ENCODE results near the gene KCNC3. TPM values are rescaled to one million over a fixed set of nuclear protein-coding genes. Genes with fewer than 3 reads are reported as not detected.
A peak's percentile ranks its signal among the peaks of the same experiment; 100 is the strongest.

Gene KCNC3
- 0.46 and 0.55 TPM in 2 replicates for total RNA-seq

DNA sequence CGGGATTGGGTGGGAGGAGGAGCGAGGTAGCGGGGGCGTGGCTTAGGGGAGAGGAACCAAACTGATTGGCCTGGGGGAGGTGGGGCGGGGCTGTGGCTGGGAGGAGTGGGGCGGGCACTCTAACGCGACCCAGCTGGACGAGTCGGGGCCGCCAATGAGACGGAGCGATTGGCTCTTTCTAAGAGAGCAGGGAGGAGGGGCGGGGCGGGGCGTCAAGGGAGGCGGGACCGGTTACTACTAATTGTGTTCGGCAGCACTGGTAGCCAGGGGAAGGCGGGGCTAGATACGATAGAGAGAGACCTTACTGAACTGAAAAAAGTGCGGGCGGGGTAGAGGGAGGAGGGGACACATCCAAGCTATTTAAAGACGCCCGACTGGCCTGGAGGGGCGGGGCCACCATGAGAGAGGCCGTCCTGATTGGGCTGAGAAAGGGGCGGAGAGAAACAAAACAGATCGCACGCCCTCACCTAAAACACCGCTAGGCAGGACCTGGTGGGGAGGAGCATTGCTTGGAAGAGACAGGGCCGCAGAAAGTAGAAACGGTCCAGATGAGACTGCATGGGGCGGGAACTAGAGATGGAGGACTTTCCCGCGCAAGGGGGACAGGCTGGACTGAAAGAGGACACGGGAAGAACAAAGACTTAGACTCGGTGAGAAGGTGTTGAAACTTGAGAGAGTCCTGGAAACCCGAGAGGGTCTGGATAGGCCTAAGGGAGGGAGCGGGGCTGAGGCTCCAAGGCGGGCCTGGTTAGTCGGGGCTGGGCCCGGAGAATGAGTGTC lies at the start of gene KCNC3:
KCNC3 (minus strand) TSS at position 232 of the 780 bp plus-strand sequence. CDS start 295 bp downstream, outside the sequence.
- Histone ChIP-seq H3K27me3 (ENCODE audit: control insufficient read depth, insufficient read depth, low read length) (peaks cover 65% of the 10 kb centered on the region), H3K4me3 (ENCODE audit: low read depth, low read length) (peak within 1 kb of the TSS; percentile 20)
- TF ChIP-seq, protein P1, sequence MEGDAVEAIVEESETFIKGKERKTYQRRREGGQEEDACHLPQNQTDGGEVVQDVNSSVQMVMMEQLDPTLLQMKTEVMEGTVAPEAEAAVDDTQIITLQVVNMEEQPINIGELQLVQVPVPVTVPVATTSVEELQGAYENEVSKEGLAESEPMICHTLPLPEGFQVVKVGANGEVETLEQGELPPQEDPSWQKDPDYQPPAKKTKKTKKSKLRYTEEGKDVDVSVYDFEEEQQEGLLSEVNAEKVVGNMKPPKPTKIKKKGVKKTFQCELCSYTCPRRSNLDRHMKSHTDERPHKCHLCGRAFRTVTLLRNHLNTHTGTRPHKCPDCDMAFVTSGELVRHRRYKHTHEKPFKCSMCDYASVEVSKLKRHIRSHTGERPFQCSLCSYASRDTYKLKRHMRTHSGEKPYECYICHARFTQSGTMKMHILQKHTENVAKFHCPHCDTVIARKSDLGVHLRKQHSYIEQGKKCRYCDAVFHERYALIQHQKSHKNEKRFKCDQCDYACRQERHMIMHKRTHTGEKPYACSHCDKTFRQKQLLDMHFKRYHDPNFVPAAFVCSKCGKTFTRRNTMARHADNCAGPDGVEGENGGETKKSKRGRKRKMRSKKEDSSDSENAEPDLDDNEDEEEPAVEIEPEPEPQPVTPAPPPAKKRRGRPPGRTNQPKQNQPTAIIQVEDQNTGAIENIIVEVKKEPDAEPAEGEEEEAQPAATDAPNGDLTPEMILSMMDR (IDR thresholded peaks at IDR 0.05; ENCODE audit: insufficient read depth, low read length, poor library complexity, severe bottlenecking), result no peak

DNA sequence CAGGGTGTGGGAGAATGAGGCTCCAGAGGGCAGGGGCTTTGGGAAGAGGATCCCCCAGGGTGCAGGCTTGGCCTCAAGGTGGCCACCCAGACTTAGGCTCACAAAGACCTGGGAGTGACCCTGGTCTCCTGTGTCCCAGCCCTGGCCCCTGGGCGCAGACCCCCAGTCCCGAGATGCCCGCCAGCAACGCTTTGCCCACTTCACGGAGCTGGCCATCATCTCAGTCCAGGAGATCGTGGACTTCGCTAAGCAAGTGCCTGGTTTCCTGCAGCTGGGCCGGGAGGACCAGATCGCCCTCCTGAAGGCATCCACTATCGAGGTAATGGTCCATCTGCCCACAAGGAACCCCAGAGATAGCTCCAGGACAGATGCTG lies 49.7 kb upstream of the KCNC3 start:
- no peak for DNase-seq (ENCODE audit: low read depth)
- Histone ChIP-seq H3K4me3 (ENCODE audit: low read depth, low read length) (no peak overlapping the region), H3K27me3 (ENCODE audit: control insufficient read depth, insufficient read depth, low read length) (no peaks in the 10 kb centered on the region), H3K36me3 (ENCODE audit: control insufficient read depth, insufficient read depth, low read length) (peaks cover 7% of the 10 kb centered on the region)
- TF ChIP-seq, protein P1 (IDR thresholded peaks at IDR 0.05; ENCODE audit: insufficient read depth, low read length, poor library complexity, severe bottlenecking), result no peak

More for the DNA sequence above, at the start of gene KCNC3:
- no peaks in the 10 kb centered on the region for H3K36me3 ChIP-seq (ENCODE audit: control insufficient read depth, insufficient read depth, low read length)
- peak; percentile 87 for DNase-seq (ENCODE audit: low read depth)

DNA sequence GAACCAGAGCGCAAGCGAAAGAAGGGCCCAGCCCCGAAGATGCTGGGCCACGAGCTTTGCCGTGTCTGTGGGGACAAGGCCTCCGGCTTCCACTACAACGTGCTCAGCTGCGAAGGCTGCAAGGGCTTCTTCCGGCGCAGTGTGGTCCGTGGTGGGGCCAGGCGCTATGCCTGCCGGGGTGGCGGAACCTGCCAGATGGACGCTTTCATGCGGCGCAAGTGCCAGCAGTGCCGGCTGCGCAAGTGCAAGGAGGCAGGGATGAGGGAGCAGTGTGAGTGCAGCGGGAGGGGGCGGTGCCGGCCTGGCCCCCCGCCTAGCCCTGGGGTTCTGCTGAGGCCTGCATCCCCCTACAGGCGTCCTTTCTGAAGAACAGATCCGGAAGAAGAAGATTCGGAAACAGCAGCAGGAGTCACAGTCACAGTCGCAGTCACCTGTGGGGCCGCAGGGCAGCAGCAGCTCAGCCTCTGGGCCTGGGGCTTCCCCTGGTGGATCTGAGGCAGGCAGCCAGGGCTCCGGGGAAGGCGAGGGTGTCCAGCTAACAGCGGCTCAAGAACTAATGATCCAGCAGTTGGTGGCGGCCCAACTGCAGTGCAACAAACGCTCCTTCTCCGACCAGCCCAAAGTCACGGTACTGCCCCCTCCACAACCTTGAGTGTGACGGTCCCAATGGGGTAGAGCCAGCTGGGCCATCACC lies 49.1 kb upstream of the KCNC3 start:
- TF ChIP-seq, protein P1 (IDR thresholded peaks at IDR 0.05; ENCODE audit: insufficient read depth, low read length, poor library complexity, severe bottlenecking), result no peak
- Histone ChIP-seq H3K36me3 (ENCODE audit: control insufficient read depth, insufficient read depth, low read length) (peaks cover 7% of the 10 kb centered on the region), H3K4me3 (ENCODE audit: low read depth, low read length) (no peak overlapping the region), H3K27me3 (ENCODE audit: control insufficient read depth, insufficient read depth, low read length) (no peaks in the 10 kb centered on the region)
- no peak for DNase-seq (ENCODE audit: low read depth)

DNA sequence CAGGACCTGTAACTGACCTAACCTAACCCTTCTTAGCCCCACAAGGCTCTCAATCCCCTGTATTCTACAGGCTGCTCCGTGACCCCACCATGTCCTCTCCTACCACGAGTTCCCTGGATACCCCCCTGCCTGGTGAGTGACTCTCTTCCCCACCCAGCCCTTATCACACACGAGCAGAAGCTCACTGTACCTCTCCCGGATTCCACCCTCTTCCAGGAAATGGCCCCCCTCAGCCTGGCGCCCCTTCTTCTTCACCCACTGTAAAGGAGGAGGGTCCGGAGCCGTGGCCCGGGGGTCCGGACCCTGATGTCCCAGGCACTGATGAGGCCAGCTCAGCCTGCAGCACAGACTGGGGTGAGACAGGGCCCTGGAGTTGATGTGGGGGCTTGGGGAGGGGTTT lies 48.3 kb upstream of the KCNC3 start:
- TF ChIP-seq, protein P1 (IDR thresholded peaks at IDR 0.05; ENCODE audit: insufficient read depth, low read length, poor library complexity, severe bottlenecking), result no peak
- DNase-seq (ENCODE audit: low read depth), result no peak
- peaks cover 6% of the 10 kb centered on the region for H3K36me3 ChIP-seq (ENCODE audit: control insufficient read depth, insufficient read depth, low read length)
- H3K4me3 ChIP-seq (ENCODE audit: low read depth, low read length), result no peak overlapping the region
- H3K27me3 ChIP-seq (ENCODE audit: control insufficient read depth, insufficient read depth, low read length), result no peaks in the 10 kb centered on the region

DNA sequence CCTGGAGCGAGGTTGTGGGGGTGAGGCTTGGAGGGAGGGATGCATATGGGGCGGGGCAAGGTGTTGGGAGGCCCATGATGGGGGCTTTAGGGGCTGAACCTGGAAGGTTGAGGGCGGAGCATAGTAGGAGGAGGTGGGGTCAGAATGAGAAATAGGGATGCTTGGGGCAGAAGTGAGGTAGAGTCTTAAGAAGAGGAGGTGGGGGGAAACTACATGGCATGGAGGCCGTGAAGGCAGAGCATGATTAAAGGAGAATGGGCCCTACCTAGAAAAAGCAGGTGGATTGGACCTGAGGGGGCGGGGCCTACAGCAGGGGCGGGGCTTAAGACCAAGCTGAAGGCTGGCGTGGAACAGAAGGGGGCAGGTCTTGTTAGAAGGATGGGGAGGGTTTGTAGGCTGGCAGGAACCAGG lies 47.9 kb upstream of the KCNC3 start:
- Histone ChIP-seq H3K36me3 (ENCODE audit: control insufficient read depth, insufficient read depth, low read length) (peaks cover 6% of the 10 kb centered on the region), H3K4me3 (ENCODE audit: low read depth, low read length) (peak overlapping the region; percentile 80), H3K27me3 (ENCODE audit: control insufficient read depth, insufficient read depth, low read length) (no peaks in the 10 kb centered on the region)
- DNase-seq (ENCODE audit: low read depth), result no peak
- TF ChIP-seq, protein P1 (IDR thresholded peaks at IDR 0.05; ENCODE audit: insufficient read depth, low read length, poor library complexity, severe bottlenecking), result no peak

All from kidney epithelial cell (primary cell).